Head of caudate nucleus (tissue), 42 donors: ENCODE measurements around the gene LIX1.

Source experiments
- DNase-seq, 42 donors: peaks; one replicate each; pipeline versions ENCODE4 v3.0.0 to v3.0.0-alpha.2; 2020 to 2021; ENCODE audit warnings: mixed read lengths in 7 of 42
- intact Hi-C: fragments of 100-400 bp; cut with DNase I; formaldehyde crosslinking; loops from one replicate; pipeline ENCODE4 v1.15.0; 2022

The LIX1 gene

DNA sequence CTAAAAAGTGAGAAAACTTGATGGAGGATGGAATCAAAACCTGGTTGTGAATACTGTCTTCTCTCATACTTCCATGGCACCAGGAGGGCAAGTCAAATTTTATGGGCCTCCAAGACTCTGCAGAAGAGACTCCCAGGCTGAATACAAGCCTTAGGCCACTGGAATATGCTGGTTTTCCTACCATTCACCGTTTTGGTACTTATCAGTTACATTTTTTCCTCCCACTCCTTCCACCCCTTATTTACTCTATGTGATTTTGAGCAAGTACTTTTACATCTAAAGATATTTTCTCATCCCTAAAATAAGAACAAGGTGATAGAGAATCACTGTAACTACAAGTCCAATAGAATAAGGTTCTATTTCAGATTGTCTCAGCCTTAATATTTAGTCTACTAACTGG lies 8.0 kb upstream of the LIX1 start:
- no peak for DNase-seq
- intact Hi-C loops, result no loop called here

DNA sequence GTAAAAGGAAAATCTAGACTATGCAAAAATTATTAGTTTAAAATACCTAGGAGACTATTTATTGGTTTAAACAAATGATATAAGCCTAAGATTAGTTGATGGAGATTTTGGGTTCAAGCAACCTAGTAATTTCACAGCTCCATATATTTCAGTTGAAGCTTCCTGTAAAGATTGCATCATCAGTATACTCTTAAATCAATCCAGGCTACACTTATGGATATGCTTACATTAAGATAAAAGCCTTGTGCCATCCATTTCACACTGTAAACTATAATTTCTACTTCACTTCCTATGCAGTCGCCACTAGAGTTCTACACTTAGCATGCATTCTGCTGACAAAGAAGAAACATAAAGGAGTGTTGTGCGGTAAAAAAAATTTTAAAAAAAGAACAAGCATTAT lies 7.3 kb upstream of the LIX1 start:
- DNase-seq, result no peak
- intact Hi-C loops, result loop anchor here (10.0 kb wide), 1 partner anchor 145 kb away; no protein-coding TSS in a partner anchor

DNA sequence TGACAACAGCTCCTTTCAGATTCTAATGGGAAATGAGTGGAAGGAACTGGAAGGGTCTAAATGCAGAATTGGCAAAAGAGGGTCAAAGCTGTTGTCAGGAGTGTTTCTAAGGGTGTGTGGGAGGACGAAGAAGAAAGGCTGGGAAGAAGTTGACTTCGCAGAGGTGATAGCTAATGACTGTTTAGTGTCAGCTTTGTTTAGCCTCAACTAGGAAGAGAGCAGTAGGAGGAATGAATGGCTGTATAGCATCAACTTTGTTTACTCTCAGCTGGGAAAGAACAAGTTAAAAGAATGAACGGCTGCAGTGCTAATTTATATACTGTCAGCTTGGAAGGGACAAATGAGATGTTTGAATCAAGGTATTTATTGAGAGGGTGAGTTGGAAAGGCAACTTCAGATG lies 5.9 kb upstream of the LIX1 start:
- DNase-seq, result no peak
- intact Hi-C loops, result loop anchor here (10.0 kb wide), 1 partner anchor 143 kb away; no protein-coding TSS in a partner anchor

DNA sequence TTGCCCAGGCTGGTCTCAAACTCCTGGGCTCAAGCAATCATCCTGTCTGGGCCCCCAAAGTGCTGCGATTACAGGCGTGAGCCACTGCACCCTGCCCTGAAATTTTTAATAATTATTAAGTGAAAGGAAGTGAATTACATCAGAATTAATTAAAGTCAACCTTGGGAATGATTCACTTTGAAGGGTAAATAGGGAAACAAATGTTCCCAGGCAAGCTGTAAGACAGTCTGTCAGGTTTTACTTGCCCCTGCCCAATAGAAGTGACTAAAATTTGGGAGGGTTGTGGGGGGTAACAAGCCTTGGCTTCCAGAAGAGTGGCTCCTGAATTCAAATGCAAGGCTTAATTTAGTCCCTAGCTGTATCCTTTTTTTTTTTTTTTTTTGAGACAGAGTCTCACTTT lies 1.3 kb upstream of the LIX1 start:
- intact Hi-C loops, result loop anchor here (5.0 to 10.0 kb wide), 2 partner anchors 139 to 206 kb away; partner anchors contain the start of gene LNPEP
- no peak for DNase-seq

DNA sequence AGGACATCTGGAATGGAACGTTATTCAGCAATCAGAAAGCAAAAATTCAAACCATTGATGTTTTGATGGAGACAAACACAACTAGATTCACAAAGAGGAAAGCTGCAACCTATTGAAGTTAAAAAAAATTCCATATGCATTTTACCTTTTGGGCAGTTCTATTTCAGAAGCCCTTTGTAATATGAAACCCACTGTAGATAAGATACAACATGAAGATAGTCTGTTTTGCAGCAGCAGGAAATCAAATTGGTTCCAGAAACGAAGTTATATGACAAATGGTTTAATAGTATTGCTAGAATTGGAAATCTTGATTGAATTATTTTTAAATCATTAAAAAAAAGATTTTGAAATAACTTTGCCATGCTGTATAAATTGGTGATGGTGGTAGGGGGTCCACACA lies 872 bp downstream of the LIX1 start:
- intact Hi-C loops, result loop anchor here (5.0 to 10.0 kb wide), 2 partner anchors 137 to 204 kb away; partner anchors contain the start of gene LNPEP
- no peak for DNase-seq

DNA sequence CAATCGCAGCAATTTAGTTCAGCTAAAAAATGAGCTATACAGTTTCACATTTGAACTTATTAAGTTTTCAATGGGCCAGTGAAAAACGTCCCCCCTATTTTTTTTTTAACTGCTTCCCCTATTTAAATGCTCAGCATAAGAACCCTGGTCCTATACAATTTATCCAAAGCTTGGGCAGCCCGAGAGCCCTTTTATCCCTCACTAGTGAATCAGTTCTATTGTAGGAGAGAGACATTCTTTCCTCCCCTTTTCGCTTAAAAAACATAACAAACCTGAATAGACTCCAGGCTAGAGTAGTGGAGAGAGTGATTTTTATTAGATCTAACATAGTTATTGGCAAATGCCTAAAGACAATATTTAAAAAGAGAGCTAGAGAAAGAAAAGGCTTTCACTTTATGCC lies 1.4 kb downstream of the LIX1 start:
- intact Hi-C loops, result loop anchor here (5.0 to 10.0 kb wide), 2 partner anchors 136 to 204 kb away; partner anchors contain the start of gene LNPEP
- DNase-seq, result no peak

DNA sequence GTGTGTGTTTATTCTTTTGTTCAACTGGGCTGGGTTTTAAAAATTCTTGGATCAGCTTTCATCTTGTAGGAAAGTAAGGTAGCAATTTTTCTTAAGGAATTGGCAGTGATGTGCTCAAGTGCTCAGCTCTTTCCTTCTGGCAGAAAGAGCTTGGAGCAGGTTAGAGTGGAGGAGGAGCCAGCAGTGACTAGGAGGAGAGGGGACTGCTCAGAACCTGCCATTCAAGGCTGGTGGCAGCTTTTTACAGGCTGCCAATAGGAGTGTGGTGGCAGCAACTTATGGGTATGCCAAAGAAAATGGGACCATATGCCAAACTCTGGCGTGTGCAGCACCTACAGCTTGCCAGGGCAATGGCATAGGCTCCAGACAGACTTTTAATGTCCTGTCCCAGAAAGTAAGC lies 2.2 kb downstream of the LIX1 start:
- intact Hi-C loops, result loop anchor here (5.0 to 10.0 kb wide), 2 partner anchors 135 to 203 kb away; partner anchors contain the start of gene LNPEP
- DNase-seq, result peak in 10 of 42 donors; percentile 9 to 56 (median 30)

DNA sequence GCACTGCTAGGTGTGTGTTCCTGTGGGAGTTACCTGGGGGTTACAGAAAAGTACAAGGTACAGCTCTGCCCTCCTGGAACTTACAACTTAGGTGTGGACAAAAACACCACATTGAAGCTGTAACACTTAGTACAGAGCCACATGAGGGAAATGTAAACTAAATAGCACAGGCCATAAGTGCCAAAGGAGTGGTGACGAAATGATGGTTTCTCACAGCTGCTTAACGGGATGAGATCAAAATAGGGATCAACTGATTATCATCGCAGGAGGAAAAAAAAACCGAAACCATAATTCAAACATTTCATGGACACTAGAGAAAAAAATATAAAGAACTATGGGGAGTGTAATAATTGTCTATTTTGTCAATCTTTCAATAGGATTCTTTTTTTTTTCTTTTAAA lies 5.9 kb downstream of the LIX1 start:
- intact Hi-C loops, result no loop called here
- no peak for DNase-seq

DNA sequence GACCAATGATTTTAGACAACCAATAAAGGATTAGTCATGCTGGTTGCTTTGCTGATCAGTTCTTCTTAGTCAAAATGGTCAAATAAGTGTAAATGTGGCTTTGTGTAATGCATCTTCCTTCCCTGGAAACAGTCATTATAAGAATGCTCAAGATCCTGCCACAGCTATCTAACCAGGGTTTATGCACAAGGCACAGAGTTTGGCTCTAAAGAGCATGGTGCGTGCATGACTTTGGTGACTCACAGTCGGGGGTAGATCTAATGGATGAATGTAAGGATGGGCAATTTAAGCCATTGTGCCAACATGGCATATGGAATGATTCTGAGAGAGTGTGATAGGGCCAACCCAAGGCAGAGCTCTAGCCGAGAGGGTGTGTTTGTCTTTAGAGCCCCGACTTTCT lies 6.5 kb downstream of the LIX1 start:
- no peak for DNase-seq
- intact Hi-C loops, result no loop called here

DNA sequence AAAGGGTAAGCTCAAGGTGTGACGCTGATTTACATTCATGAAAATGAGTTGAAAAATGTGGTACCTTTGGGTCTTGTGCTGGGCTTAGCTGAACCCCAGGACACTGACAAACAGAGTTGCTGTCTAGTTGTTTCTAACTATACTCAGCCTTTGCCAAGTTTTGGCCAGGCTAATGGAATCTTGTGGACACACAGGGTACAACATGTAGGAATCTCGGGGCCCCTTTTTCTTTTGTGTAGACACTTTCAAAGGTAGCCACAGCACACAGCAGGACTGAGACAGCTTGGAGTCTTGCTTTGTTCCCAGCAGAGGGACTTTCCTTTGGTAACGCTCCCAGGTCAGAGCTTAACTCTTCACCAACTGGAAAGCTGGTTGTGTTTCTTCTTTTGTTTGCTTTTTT lies 7.8 kb downstream of the LIX1 start:
- DNase-seq, result no peak

DNA sequence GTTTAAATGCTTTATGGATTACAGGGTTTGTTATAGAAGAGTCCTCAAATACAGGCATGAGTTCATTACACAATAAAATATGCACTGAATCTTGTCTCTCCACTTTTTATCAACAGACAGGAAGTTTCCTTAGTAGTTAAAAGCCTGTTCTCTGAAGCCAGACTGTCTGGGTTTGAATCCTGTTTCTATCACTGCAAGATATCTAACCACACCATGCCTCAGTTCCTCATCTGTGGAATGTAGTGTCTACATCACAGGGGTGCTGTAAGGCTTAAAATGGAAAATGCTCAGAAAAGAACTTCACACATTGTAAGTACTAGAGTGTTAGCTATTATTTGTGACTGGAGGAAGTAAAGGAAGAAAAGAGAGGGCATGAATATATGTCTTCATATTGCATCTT lies 9.3 kb downstream of the LIX1 start:
- no peak for DNase-seq
- intact Hi-C loops, result no loop called here

More for the DNA sequence above, 7.8 kb downstream of the LIX1 start:
- intact Hi-C loops, result no loop called here

DNA sequence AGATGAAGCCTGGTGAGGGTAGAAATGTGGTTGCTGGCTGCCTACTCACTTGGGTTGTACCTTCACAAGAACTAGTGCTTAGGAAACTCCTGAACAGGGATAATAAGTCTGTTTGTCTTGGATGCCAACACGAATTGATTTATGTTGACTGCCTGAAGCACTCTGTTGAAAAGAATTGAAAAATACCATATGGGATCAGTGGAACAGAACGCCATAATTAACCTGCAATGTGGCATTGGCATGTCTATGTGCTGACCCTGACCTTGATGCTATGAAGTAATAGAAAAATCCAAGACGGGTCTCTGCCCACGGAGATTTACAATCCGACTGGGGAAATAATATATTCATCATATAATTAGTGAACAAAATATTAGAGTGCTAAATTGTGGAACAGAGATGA lies 10.5 kb downstream of the LIX1 start:
- no peak for DNase-seq
- intact Hi-C loops, result no loop called here

DNA sequence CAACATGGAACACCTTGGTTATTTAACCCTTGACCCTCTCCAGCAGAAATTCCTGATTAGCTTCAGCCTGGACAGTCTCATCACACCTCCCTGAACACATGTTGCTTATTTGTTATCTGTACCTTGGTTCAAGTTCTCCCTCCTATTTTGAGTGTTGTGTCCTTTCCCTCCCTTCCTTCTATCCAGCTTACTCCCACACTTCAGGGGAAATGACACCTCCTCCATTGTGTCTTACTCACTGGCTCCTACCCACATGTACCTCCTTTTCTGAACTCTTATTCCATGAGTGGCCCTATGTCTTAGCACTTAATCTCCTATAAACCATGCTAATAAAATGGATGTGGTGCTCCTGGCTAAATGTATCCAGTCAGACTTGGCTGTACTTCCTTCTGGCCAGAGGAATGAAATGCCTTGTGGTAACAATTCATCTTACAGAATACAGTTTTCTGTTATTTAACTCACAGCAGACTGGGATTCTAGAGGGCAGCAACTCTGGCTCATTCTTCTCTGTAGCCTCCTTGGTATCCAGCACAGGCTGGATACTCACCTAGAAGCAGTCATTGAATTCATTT lies 11.2 kb downstream of the LIX1 start:
- intact Hi-C loops, result no loop called here
- DNase-seq, result peak in 1 of 42 donors; percentile 8

DNA sequence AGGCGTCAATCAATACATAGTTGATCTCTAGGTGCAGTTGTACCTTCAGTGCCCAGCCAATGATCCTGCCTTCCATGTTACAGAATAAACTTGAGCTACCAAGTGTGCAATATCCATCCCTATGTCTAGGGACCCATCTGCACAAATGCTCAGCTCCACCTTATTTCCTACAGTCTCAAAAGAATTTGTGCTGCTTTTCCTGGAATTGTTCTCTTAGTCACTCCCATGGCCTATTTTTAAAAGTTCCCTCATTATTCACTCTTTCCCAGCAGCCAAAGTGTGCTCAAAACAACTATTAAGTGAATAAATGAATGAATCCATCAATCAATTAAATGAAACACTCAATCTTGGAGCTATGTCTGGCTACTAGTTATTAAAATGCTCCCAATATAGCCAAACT lies 14.7 kb downstream of the LIX1 start:
- intact Hi-C loops, result no loop called here

DNA sequence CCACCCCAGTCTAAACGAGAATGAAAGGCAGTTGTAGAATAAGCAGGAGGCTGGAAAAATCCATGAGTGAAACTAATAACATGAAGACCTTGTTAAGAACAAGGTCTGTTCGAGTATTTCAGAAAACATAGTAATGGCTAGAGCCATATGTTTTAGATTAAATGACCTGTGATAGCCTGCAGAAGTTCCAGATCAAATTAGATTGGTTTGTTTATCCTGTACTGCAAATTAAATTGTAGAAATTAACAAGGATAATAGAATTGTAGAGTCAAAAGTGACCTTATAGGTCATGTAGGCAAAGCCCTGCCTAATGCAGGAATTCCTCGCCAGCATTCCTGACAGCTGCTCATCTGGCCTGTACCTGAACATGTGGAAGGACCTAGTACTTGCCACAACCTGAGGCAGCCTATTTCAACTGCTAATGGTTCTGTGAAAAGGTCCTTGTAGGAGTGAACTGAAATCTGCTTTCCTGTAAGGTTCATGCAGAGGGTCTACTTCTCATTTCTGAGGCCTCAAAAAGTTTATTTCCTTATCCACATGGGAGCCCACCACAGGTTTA lies 17.2 kb downstream of the LIX1 start:
- intact Hi-C loops, result no loop called here
- no peak for DNase-seq

More for the DNA sequence above, 14.7 kb downstream of the LIX1 start:
- DNase-seq, result peak in 3 of 42 donors; percentile 9 to 54 (median 31)

DNA sequence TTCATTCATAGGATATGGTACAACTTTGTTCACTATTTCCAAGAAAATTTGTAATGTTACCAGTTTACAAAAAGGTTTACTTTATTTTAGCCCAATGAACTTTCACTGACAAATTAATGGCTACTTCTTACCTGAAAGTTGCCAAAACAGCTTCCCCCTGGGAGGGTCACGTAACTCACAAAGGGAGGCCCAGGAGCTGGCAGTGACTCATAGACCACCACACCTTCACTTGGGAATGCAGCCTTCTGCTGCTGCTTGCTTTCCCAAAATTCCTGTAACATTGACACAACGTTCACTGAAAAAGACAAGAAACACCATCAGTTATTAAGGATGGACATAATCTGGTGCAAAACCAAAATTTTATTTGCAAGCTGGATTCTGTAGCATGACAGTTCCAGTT lies 18.1 kb downstream of the LIX1 start:
- DNase-seq, result no peak
- intact Hi-C loops, result no loop called here

DNA sequence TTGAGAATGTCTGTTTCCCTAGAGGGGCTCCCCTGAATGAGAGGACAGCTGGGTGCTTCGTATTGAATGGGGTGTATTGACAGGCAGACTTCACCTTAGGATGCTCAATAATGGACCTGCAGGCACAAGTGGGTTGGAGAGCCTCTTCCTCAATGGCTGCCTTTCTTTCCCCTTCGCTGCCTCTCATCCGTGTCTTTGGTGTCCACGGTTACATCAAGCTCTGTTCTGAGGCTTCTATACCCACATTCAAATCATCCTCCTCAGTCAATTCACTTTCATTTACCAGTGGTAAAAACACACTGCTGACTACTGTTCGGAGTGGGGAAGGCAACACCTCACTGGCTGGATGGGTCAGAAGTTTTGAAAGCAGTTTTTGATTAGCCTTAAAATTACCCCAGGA lies 20.6 kb downstream of the LIX1 start:
- DNase-seq, result no peak
- intact Hi-C loops, result no loop called here

DNA sequence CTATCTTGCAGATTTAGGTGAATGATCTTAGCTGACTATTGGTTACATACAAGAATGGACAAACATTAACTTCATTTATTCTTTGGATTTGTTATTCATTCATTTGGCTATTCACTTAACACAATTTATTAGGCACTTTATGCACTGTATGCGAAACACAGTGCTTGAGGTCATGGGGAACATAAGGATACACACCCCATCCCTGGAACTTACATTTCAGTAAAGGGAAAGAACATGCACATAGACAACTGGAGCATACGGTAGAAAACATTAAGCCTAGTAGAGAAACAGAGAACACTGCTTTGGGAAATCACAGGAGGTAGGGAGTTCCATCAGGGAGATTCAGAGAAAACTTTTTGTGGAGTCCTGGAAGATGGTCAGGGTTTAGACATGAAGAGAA lies 22.2 kb downstream of the LIX1 start:
- DNase-seq, result no peak
- intact Hi-C loops, result no loop called here

DNA sequence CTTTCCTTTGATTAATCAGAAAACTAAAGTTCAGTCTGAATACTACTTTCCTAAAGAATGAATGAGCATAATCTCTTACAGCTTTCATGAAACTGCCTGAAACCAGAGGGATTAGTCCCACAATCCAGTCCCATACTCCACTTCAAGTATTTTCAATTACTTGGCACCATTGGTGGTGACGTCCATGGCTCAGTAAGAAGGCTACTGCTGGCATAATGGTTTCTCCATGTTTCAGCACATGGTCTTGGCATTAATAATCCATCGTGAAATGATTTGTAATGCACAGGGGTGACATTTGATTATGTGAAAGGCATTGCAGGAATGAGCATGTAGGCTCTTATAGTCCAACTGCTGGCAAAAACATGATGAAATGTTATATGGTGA lies 23.4 kb downstream of the LIX1 start:
- intact Hi-C loops, result no loop called here
- no peak for DNase-seq

DNA sequence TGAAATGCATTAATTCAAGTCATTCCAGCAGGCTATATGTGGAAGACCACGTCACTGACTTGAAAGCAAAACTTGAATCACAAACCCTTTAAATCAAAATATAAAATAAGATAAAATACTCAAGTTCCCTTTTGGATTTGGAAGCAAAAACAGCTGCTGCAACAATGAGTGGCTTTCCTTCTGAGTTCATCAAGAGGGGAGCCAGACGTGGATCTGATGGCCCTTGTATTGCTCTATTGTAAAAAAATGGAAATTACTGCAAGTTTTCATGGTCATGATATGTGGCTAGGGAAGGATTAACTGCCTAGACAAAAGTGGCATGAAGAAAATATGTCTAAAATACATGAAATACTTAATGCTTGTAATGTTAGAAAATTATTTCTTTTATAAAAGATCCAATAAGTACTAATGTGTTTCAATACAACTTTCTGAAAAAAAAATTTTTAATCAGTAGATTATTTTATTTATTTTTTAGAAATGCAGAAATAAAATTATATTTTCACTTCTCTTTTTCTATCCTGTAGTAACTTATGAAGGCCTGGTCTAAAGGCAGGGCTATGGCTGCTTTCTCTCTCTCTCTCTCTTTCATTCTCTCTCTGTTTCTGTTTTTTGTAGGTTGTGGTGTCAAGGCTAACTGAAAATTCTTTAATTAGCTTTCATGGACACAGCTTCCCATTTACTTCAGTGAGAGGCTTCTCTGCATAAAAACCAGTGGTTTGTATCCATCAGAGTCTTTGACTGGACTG lies 24.0 kb downstream of the LIX1 start:
- DNase-seq, result no peak
- intact Hi-C loops, result no loop called here
